GM12891 (cell line): ENCODE measurements around the gene MYEOV.

Source experiments
- DNase-seq: peaks from one replicate; pipeline ENCODE4 v3.0.0; 2011; ENCODE audit warnings: low spot score; ENCODE audit not compliant: insufficient read length
- FAIRE-seq: peaks from 2 replicates; lab custom pipeline; 2011; peaks lifted over from hg19 to GRCh38; lab: Jason Lieb, UNC
- PAX5 ChIP-seq: IDR thresholded peaks from 2 replicates; pipeline ENCODE4 v1.6.1; 2011; ENCODE audit warnings: low read length, moderate library complexity, mild to moderate bottlenecking; ENCODE audit not compliant: insufficient read depth, severe bottlenecking
- POLR2A ChIP-seq: IDR thresholded peaks from 2 replicates; pipeline ENCODE4 v1.6.1; 2011; ENCODE audit warnings: low read depth, low read length, control low read depth
- POLR2AphosphoS5 ChIP-seq: IDR thresholded peaks from 2 replicates; pipeline ENCODE4 v1.6.1; 2011; ENCODE audit warnings: low read depth, low read length, control low read depth
- POU2F2 ChIP-seq: IDR thresholded peaks from 2 replicates; pipeline ENCODE4 v1.6.1; 2011; ENCODE audit warnings: low read depth, mild to moderate bottlenecking, control low read depth, low read length, moderate library complexity
- SPI1 ChIP-seq: IDR thresholded peaks from 2 replicates; pipeline ENCODE4 v1.6.1; 2011; ENCODE audit warnings: low read depth, low read length, control low read depth
- TAF1 ChIP-seq: IDR thresholded peaks from 2 replicates; pipeline ENCODE4 v1.6.1; 2011; ENCODE audit warnings: low read depth, low read length, control low read depth

MYEOV gene

DNA sequence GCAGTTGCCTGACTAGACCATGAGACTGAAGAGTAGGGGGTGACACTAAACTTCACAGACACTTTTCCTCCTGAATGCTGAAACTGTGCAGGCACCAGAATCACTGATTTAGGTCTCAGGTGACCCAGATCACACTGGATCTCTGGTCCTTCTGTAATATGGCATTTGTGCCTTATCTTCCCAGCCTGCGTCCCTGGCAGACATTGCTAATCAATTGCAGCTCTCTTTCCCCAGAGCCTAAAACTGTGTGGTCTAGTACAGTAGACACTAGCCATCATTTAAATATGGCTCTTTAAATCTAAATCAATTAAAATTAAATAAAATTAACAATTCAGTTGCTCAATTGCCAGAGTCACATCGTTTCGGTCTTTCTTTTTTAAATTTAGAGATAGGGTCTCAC lies 17.8 kb upstream of the MYEOV start:
- TF ChIP-seq SPI1 (no peak), POLR2A (no peak), POLR2AphosphoS5 (no peak), TAF1 (no peak), PAX5 (no peak), POU2F2 (no peak)
- DNase-seq (no peak), FAIRE-seq (no peak)

DNA sequence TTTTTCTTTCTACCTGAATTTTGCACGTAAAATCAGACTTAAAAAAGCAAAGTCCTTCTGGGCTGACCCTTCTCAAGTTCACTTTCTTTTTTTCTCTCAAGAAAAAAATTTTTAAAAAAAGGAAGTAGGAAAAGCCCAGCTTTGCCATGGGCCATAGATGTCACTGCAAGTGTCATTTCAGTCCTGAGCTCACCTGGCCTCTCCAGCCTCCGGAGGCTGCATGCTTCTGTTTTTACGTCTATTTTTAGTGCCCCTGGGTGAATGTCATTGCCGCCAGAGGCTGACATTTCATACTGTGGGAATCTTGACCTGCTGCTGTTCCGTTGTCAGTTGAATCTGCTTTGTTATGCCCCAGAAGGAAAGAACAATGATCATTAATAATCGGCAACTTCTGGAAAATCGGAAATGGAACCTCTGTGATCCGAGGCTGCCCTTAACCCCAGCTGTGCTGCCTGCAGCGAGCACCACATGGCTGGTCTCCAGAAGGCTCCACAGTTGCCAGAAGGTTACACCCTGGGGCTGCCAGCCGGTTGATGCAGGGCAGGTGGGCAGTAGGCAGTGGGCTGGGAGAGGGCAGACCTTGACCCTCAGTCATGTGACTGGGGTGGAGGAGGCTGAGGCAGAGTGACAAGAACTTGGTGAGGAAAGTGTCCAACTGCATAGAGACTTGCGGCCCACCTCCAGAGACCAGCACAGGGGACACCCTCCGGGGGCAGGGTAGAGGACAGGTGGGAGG lies 16.7 kb upstream of the MYEOV start:
- TF ChIP-seq SPI1 (peak; percentile 83), POLR2A (no peak), POU2F2 (no peak), POLR2AphosphoS5 (no peak)
- DNase-seq (peak; percentile 70), FAIRE-seq (no peak)

DNA sequence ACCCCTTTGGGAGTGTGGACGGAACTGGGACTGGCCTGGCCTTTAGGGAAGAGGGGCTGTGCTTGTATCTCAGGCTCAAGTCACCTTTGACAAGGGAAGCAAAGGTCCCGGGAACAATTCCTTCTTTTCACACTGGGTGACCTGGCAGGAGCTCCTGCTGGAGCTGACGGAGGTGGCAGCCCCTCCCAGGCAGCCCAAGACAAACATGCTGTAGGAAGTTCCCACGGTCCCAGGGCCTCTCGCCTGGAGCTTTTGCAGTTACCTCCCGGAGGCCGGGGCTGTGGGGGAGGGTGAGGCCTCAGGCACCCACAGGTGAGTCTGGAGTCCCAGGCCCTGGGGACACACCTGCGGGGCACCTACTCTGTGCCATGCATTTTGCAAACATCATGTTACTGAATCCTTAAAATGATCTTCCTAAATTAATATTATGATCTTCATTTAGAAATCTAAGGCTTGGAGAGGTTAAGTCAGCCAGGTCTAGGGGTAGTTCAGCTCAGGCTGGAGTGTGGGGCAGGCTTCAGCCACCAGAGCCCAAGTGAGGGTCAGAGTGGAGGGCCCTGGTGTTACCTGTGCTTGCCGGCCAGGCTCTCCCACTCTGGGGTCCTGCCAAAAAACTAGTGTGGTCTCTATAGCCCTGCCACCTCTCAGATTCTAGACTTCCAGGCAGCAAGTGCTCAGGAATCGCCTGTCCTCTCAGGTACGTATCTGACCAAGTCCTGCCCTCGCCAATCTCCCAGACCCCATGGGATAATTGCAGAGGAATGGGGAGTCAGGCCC lies 15.7 kb upstream of the MYEOV start:
- DNase-seq (no peak), FAIRE-seq (no peak)

DNA sequence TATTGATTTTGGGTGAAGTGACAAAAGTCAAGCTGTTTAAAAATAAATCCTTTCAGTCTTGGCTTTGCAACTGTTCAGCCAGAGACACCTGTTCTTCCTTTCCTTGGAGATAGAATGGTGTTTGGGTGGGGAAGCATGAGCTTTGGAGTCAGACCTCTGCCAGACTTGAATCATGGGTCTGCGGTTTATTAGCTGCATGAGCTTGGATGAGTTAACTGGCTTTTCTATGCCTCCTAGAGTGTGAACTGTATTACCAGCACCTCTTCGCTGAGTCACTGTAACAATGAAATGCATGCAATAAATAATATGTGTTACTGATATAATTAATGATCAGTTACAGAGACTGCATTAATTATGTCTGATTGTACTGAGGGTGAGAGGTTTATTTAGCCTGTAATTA lies 13.5 kb upstream of the MYEOV start:
- no peak for DNase-seq
- TF ChIP-seq TAF1 (no peak), POLR2A (no peak), POLR2AphosphoS5 (no peak), PAX5 (no peak), SPI1 (no peak), POU2F2 (no peak)
- no peak for FAIRE-seq

More for the DNA sequence above, 15.7 kb upstream of the MYEOV start:
- TF ChIP-seq PAX5 (no peak), SPI1 (no peak), POLR2AphosphoS5 (no peak), TAF1 (no peak), POLR2A (no peak), POU2F2 (no peak)

DNA sequence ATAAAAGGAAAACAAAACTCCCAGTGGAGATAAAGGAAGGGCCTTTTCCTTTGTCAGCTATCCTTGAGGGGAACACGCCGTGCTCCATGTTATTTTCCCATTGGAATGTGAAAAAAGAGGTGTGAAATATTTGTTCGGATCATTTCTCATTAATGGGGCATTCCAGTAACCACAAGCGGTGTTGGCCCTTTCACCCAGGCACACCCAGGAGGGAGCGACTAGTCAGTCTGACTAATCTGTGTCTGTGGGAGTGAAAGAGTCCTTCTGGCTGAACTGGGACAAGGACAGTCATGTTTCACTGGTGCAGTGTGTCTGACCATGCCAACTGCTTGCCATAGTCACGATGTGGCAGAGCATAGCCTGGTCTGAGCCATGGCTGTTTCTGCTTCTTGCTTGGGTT lies 13.0 kb upstream of the MYEOV start:
- DNase-seq, result no peak
- TF ChIP-seq TAF1, result no peak
- TF ChIP-seq SPI1, result no peak
- no peak for TF ChIP-seq POLR2AphosphoS5
- no peak for TF ChIP-seq POU2F2
- TF ChIP-seq PAX5, result no peak
- TF ChIP-seq POLR2A, result no peak
- FAIRE-seq, result no peak

DNA sequence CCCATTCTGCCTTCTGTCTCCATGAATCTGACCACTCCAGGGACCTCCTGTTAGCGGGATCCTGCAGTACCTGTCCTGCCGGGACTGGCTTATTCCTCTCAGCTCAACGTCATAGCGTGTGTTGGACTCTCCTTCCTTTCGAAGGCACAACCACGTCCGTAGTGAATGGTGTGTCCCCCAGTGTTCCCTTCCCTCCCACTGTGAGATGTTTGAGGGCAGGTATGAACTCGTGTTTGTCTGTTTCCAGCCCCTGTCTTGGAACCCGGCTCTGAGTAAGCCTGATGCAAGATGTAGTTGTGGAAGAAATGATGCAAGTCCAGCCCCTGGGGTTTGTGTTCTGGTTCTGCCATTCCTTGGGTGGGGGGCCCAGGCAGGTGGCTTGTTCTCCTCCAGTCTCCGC lies 10.5 kb upstream of the MYEOV start:
- FAIRE-seq (no peak), DNase-seq (no peak)
- no peak for TF ChIP-seq POU2F2
- no peak for TF ChIP-seq SPI1
- TF ChIP-seq PAX5, result no peak
- TF ChIP-seq POLR2AphosphoS5, result no peak
- TF ChIP-seq POLR2A, result no peak
- TF ChIP-seq TAF1, result no peak

DNA sequence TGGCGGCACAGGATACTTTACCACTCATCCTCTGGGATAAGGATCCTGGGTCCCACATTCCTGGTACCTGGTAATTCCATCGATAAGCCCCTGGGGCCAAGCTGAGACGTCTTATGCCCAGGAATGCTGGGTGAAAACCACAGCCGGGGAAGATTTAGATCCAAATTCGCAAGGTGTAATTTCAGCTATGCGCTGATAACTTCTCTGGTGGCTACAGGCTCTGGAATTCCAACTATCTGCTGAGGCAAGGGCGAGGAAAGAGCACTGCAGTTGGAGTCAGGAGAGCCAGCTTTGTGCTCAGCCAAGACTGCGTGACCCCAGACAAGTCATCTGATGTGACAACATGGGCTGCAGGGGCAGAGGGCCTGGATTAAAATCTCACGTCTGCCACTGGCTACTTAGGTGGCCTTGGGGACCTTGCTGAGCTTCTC lies 9.9 kb upstream of the MYEOV start:
- FAIRE-seq (no peak), DNase-seq (no peak)
- TF ChIP-seq TAF1 (no peak), SPI1 (no peak), POU2F2 (no peak), POLR2A (no peak), POLR2AphosphoS5 (no peak), PAX5 (no peak)

DNA sequence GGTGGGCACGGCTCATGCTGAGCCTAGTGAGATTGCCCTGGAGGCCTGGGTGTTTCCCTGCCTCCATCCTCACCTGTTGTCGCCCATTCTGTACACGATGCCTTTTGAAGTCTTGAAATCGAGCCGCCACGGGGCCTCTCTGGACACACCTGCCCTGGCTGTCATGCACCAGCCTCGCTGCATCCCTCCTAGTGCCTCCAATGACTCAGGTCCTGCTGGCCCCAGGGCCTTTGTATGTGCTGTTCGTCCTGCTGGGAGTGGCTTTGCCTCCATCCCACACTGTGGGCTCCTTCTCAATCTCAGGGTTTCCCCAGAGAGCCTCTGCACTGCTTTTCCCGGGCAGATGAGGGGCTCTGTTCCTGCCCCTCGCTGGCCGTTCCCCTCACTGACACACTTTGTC lies 8.9 kb upstream of the MYEOV start:
- DNase-seq (no peak), FAIRE-seq (no peak)
- TF ChIP-seq POLR2AphosphoS5 (no peak), SPI1 (no peak), POU2F2 (no peak), POLR2A (no peak), PAX5 (no peak), TAF1 (no peak)

DNA sequence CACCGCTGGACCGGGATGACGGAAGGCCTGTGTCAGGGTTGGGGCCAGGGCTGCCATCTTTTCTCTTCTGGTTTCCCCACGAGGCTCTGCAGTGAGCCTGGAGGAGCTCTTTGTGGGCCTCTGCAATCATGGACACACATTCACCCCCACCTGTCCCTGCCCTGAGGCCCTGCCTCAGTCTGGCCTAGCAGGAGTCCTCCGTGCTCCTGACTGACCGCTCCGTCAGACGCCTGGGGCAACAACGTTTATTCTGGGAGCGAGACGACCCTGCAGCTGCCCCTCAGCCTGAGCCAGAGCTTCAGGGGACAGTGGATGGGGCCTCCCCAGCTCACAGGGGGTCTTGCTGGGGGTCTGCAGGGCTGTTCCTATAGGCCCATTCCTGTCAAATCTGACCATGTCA lies 8.2 kb upstream of the MYEOV start:
- TF ChIP-seq PAX5 (no peak), POU2F2 (no peak), POLR2AphosphoS5 (no peak), TAF1 (no peak), SPI1 (no peak), POLR2A (no peak)
- FAIRE-seq, result no peak
- no peak for DNase-seq
